ENCODE results near the gene KIF23.

DNA sequence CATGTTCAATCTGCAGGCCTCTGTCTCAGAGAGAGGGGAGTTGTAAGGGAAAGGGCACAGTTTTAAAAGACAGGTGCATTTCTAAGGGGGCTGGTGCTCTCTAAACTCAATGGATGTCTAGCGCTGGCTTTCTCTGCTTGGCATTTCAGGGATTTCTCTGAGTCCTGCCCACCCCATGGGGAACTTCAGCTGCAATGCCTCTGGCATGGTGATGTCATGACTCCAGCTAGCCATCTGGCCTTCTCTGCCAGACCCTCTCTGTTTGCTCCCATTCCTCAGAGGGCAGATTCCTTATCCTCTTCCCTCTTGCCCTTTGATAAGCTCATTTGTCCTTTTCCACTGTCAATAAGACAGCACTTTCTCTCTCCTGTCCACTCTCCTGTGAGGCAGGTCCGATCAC is 79.3 kb downstream of the KIF23 start:
- TF ChIP-seq, protein P1, sequence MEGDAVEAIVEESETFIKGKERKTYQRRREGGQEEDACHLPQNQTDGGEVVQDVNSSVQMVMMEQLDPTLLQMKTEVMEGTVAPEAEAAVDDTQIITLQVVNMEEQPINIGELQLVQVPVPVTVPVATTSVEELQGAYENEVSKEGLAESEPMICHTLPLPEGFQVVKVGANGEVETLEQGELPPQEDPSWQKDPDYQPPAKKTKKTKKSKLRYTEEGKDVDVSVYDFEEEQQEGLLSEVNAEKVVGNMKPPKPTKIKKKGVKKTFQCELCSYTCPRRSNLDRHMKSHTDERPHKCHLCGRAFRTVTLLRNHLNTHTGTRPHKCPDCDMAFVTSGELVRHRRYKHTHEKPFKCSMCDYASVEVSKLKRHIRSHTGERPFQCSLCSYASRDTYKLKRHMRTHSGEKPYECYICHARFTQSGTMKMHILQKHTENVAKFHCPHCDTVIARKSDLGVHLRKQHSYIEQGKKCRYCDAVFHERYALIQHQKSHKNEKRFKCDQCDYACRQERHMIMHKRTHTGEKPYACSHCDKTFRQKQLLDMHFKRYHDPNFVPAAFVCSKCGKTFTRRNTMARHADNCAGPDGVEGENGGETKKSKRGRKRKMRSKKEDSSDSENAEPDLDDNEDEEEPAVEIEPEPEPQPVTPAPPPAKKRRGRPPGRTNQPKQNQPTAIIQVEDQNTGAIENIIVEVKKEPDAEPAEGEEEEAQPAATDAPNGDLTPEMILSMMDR (IDR thresholded peaks at IDR 0.05): no peak
- TF ChIP-seq EP300 (IDR thresholded peaks at IDR 0.05) (no peak), POLR2AphosphoS5 (IDR thresholded peaks at IDR 0.05) (no peak), POLR2A (IDR thresholded peaks at IDR 0.05) (no peak)
